OCI-LY7 (cell line): ENCODE measurements around the gene PRH2. TPM values are rescaled to one million over a fixed set of nuclear protein-coding genes. Genes with fewer than 3 reads are reported as not detected.

Experiments used
- BruUV-seq: library from RNA; stranded (reverse); fragments of 400-500 nt; replicated peaks from 2 replicates; lab custom pipeline; 2021; lab: Mats Ljungman, UMichigan
- CTCF ChIA-PET: fragments of 300-600 bp; sonication (Branson Sonifier 250); formaldehyde crosslinking; loops from one replicate; lab custom pipeline; 2022; ENCODE audit warnings: antibody characterized with exemption; ENCODE audit not compliant: unreplicated experiment; lab: Charles Lee
- POLR2A ChIA-PET: fragments of 300-600 bp; sonication (Branson Sonifier 250); formaldehyde crosslinking; loops from one replicate; lab custom pipeline; 2022; ENCODE audit warnings: antibody characterized with exemption; lab: Charles Lee
- DNase-seq: peaks from one replicate; pipeline ENCODE4 v3.0.0-alpha.2; 2015; ENCODE audit warnings: low spot score
- H2AFZ ChIP-seq: fragments of 200-600 bp; sonication (generic), shearing (Covaris generic); 2 replicates; pipeline ENCODE4 v1.6.1; 2014; ENCODE audit warnings: mild to moderate bottlenecking, antibody characterized with exemption, low read length, moderate library complexity
- H3K27ac ChIP-seq: fragments of 200-600 bp; sonication (generic); 2 replicates; pipeline ENCODE4 v1.5.1; 2014; ENCODE audit warnings: mixed run types, low read depth, mild to moderate bottlenecking, moderate library complexity, low read length, inconsistent platforms; ENCODE audit not compliant: poor library complexity, severe bottlenecking
- H3K36me3 ChIP-seq: fragments of 200-600 bp; sonication (generic); 2 replicates; pipeline ENCODE4 v1.6.1; 2014; ENCODE audit warnings: mild to moderate bottlenecking, antibody characterized with exemption, low read length, moderate library complexity, mixed read lengths; ENCODE audit not compliant: insufficient read depth
- H3K4me1 ChIP-seq: fragments of 200-600 bp; sonication (generic); 2 replicates; pipeline ENCODE4 v1.5.1; 2014; ENCODE audit warnings: mild to moderate bottlenecking, low read length; ENCODE audit not compliant: insufficient read depth, poor library complexity, severe bottlenecking
- H3K4me2 ChIP-seq: fragments of 200-600 bp; sonication (generic); 2 replicates; pipeline ENCODE4 v1.6.1; 2014; ENCODE audit warnings: mild to moderate bottlenecking, low read length
- H3K4me3 ChIP-seq: fragments of 200-600 bp; sonication (generic); 2 replicates; pipeline ENCODE4 v1.5.1; 2014; ENCODE audit warnings: mild to moderate bottlenecking, low read depth, low read length; ENCODE audit not compliant: poor library complexity, severe bottlenecking
- H3K79me2 ChIP-seq: fragments of 200-600 bp; sonication (generic); 2 replicates; pipeline ENCODE4 v1.6.1; 2016; ENCODE audit warnings: low read depth, mild to moderate bottlenecking, low read length, moderate library complexity, mixed read lengths; ENCODE audit not compliant: insufficient read depth
- H3K9me2 ChIP-seq: fragments of 200-600 bp; sonication (generic); 2 replicates; pipeline ENCODE4 v1.6.1; 2016; ENCODE audit warnings: mild to moderate bottlenecking, low read length, mixed read lengths; ENCODE audit not compliant: insufficient read depth
- H3K9me3 ChIP-seq: fragments of 200-600 bp; sonication (generic); 2 replicates; pipeline ENCODE4 v1.6.1; 2014; ENCODE audit warnings: mild to moderate bottlenecking, mixed run types, low read length, mixed read lengths
- H4K20me1 ChIP-seq: fragments of 200-600 bp; sonication (generic); 2 replicates; pipeline ENCODE4 v1.6.1; 2014; ENCODE audit warnings: mild to moderate bottlenecking, antibody characterized with exemption, low read length, moderate library complexity, mixed read lengths; ENCODE audit not compliant: insufficient read depth
- EZH2phosphoT487 ChIP-seq: fragments of 200-600 bp; sonication (generic); IDR thresholded peaks from 2 replicates; pipeline ENCODE4 v1.6.1; 2018; ENCODE audit warnings: low read depth, borderline replicate concordance, mild to moderate bottlenecking, mixed run types, antibody characterized with exemption, low read length, moderate library complexity, mixed read lengths
- intact Hi-C: fragments of 100-400 bp; cut with micrococcal nuclease; formaldehyde crosslinking; loops from one replicate; pipeline ENCODE4 v1.10.0; 2022; ENCODE audit not compliant: unreplicated experiment
- total RNA-seq, 2 experiments: library from RNA; depleted of rRNA in 1 of 2; stranded (reverse); fragments of >200 nt in 1 of 2; shearing (Covaris generic) in 1 of 2; gene quantifications; 2 replicates each; pipeline ENCODE4 v1.2.3, GENCODE V29; 2014 to 2022
- TF ChIP-seq, protein P1 (sequence below): fragments of 200-600 bp; sonication (generic); conservative IDR thresholded peaks from 2 replicates; pipeline ENCODE4 v1.5.1; 2014; ENCODE audit warnings: mild to moderate bottlenecking, antibody characterized with exemption, low read length, moderate library complexity, mixed read lengths

The PRH2 gene
- total RNA-seq, 2 experiments from 2014 or later = not detected

DNA sequence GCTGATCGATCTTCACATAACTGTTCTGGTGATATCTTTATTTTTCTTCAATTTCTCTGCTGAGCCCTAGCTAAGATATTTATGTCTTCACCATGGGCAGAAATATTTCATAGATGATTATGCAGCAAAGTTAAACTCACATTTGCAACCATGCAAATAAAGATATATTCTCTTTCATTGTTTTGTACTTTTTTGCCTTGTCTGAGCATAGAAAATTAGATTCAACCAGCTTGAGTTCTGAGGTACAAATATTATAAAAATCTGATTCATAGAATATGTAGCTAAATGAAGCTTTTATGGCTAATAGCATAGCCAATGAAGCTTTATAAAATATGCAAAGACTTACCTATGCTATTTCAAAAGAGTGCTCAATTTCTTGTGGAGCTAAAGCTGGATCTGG, 19.6 kb upstream of the PRH2 start, which contains the start of gene TAS2R13:
Gene TAS2R13, minus strand, starts transcription at position 101 of the 400 bp plus-strand sequence. CDS start 264 bp downstream, outside the sequence.
- Histone ChIP-seq H3K9me3 (no peaks in the 10 kb centered on the region), H3K27ac (no peak within 1 kb of the TSS), H3K4me2 (no peak within 1 kb of the TSS), H3K79me2 (no peaks in the 10 kb centered on the region), H3K4me1 (no peaks in the 10 kb centered on the region), H4K20me1 (no peaks in the 10 kb centered on the region), H3K4me3 (no peak within 1 kb of the TSS), H3K36me3 (no peaks in the 10 kb centered on the region), H2AFZ (no peak within 1 kb of the TSS), H3K9me2 (no peaks in the 10 kb centered on the region)
- ChIA-PET POLR2A (no interaction called here), CTCF (no interaction called here)
- no peak for DNase-seq
- BruUV-seq = no TSS peak
- intact Hi-C loops = no loop called here
- TF ChIP-seq EZH2phosphoT487 = no peak
- TF ChIP-seq, protein P1, sequence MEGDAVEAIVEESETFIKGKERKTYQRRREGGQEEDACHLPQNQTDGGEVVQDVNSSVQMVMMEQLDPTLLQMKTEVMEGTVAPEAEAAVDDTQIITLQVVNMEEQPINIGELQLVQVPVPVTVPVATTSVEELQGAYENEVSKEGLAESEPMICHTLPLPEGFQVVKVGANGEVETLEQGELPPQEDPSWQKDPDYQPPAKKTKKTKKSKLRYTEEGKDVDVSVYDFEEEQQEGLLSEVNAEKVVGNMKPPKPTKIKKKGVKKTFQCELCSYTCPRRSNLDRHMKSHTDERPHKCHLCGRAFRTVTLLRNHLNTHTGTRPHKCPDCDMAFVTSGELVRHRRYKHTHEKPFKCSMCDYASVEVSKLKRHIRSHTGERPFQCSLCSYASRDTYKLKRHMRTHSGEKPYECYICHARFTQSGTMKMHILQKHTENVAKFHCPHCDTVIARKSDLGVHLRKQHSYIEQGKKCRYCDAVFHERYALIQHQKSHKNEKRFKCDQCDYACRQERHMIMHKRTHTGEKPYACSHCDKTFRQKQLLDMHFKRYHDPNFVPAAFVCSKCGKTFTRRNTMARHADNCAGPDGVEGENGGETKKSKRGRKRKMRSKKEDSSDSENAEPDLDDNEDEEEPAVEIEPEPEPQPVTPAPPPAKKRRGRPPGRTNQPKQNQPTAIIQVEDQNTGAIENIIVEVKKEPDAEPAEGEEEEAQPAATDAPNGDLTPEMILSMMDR = no peak

DNA sequence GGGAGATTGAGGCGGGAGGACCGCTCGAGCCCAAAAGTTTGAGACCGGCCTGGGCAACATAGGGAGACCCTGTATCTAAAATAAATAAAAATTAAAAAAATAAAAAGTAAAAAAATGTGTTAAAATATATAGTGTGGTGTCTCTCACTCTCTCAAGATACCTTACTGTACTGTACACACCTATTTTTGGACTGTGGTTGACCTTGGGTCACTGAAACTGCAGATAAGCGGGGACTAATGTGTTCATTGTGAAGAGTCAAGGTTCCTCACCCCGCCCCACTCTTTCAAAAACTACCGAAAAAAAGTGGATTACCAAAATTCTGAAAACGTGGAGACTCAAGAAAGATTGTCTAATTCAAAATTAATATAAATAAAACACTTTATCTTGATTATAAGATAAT, 18.7 kb upstream of the PRH2 start:
- POLR2A ChIA-PET = interaction anchor here (0.6 to 0.7 kb wide), 2 partner anchors 59 to 1446 kb away, joined by 3 read pairs; partner anchors contain the start of gene BORCS5
- no TSS peak for BruUV-seq
- no peak for TF ChIP-seq EZH2phosphoT487
- TF ChIP-seq, protein P1 = no peak

DNA sequence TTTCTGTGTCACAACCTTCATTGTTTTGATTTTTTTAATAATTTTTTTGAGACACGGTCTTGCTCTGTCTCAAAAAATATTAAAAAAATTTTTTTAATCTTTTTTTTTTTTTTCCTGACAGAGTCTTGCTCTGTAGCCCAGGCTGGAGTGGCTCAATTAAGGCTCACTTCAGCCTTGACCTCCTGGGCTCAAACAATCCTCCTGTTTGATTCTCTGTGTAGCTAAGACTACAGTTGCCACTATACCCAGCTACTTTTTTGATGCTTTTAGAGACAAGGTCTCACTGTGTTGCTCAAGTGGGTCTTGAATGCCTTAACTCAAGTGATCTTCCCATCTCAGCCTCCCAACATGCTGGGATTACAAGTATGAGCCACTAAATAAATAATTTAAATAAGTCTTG, 9.2 kb upstream of the PRH2 start:
- DNase-seq = no peak
- intact Hi-C loops = no loop called here
- CTCF ChIA-PET = no interaction called here
- Histone ChIP-seq H3K27ac (no peak overlapping the region), H3K4me3 (no peak overlapping the region), H3K4me1 (no peaks in the 10 kb centered on the region), H3K9me2 (no peaks in the 10 kb centered on the region), H3K4me2 (no peak overlapping the region), H2AFZ (no peak overlapping the region), H3K79me2 (no peaks in the 10 kb centered on the region), H4K20me1 (no peaks in the 10 kb centered on the region), H3K36me3 (no peaks in the 10 kb centered on the region), H3K9me3 (no peaks in the 10 kb centered on the region)
- no peak for TF ChIP-seq EZH2phosphoT487
- TF ChIP-seq, protein P1 = no peak
- POLR2A ChIA-PET = no interaction called here
- no TSS peak for BruUV-seq

More for the DNA sequence above, 18.7 kb upstream of the PRH2 start:
- Histone ChIP-seq H4K20me1 (no peaks in the 10 kb centered on the region), H3K9me2 (no peaks in the 10 kb centered on the region), H3K27ac (no peak overlapping the region), H3K36me3 (no peaks in the 10 kb centered on the region), H3K79me2 (no peaks in the 10 kb centered on the region), H3K4me1 (no peaks in the 10 kb centered on the region), H3K9me3 (no peaks in the 10 kb centered on the region), H2AFZ (no peak overlapping the region), H3K4me3 (no peak overlapping the region), H3K4me2 (no peak overlapping the region)
- CTCF ChIA-PET = no interaction called here
- intact Hi-C loops = no loop called here
- no peak for DNase-seq
